ENCODE data around the gene ZNF215.
"Not testable (repeated sequence)": the region's sequence is repeated elsewhere in the genome, so short reads cannot be mapped to it uniquely, and the experiment has no call there.

ZNF215 gene

GRCh38 chr11:6962673-6963072 lies 36.4 kb downstream of the ZNF215 start:
- Histone ChIP-seq H3K27ac (replicated peaks) (no peak overlapping the region), H3K4me3 (replicated peaks; ENCODE audit: insufficient read depth, low read length) (no peak overlapping the region), H3K27me3 (ENCODE audit: insufficient read depth, poor library complexity, severe bottlenecking) (no peaks in the 10 kb centered on the region)
- TF ChIP-seq SPI1 (IDR thresholded peaks at IDR 0.05; ENCODE audit: borderline replicate concordance, low read depth) (no peak), REST (IDR thresholded peaks at IDR 0.05; ENCODE audit: insufficient replicate concordance, low read depth) (no peak), GABPA (IDR thresholded peaks at IDR 0.05; ENCODE audit: low read depth) (no peak), POLR2AphosphoS5 (IDR thresholded peaks at IDR 0.05; ENCODE audit: low read depth) (no peak), CTCF (IDR thresholded peaks at IDR 0.05; ENCODE audit: insufficient read depth, low read length) (no peak)
- no peak for DNase-seq (ENCODE audit: low read depth in 1 of 2, low spot score in 1 of 2)

GRCh38 chr11:6968816-6969215 lies 42.6 kb downstream of the ZNF215 start:
- Histone ChIP-seq H3K4me3 (replicated peaks; ENCODE audit: insufficient read depth, low read length) (no peak overlapping the region), H3K27me3 (ENCODE audit: insufficient read depth, poor library complexity, severe bottlenecking) (no peaks in the 10 kb centered on the region), H3K27ac (replicated peaks) (no peak overlapping the region)
- TF ChIP-seq SPI1 (IDR thresholded peaks at IDR 0.05; ENCODE audit: borderline replicate concordance, low read depth), result no peak
- no peak for TF ChIP-seq CTCF (IDR thresholded peaks at IDR 0.05; ENCODE audit: insufficient read depth, low read length)
- TF ChIP-seq POLR2AphosphoS5 (IDR thresholded peaks at IDR 0.05; ENCODE audit: low read depth), result no peak
- TF ChIP-seq GABPA (IDR thresholded peaks at IDR 0.05; ENCODE audit: low read depth), result no peak
- TF ChIP-seq REST (IDR thresholded peaks at IDR 0.05; ENCODE audit: insufficient replicate concordance, low read depth), result no peak
- DNase-seq (ENCODE audit: low read depth in 1 of 2, low spot score in 1 of 2), result no peak

- DNase-seq (ENCODE audit: low read depth in 1 of 2, low spot score in 1 of 2); H3K27me3 ChIP-seq (ENCODE audit: insufficient read depth, poor library complexity, severe bottlenecking); H3K4me3 ChIP-seq (replicated peaks; ENCODE audit: insufficient read depth, low read length); H3K27ac ChIP-seq (replicated peaks): not testable (repeated sequence)
These were observed 43.6 kb downstream of the ZNF215 start for GRCh38 chr11:6969854-6970253.

GRCh38 chr11:6979365-6979764 lies 53.1 kb downstream of the ZNF215 start:
- Histone ChIP-seq H3K4me3 (replicated peaks; ENCODE audit: insufficient read depth, low read length) (no peak overlapping the region), H3K27ac (replicated peaks) (no peak overlapping the region), H3K27me3 (ENCODE audit: insufficient read depth, poor library complexity, severe bottlenecking) (no peaks in the 10 kb centered on the region)
- TF ChIP-seq GABPA (IDR thresholded peaks at IDR 0.05; ENCODE audit: low read depth) (no peak), POLR2AphosphoS5 (IDR thresholded peaks at IDR 0.05; ENCODE audit: low read depth) (no peak), CTCF (IDR thresholded peaks at IDR 0.05; ENCODE audit: insufficient read depth, low read length) (no peak), SPI1 (IDR thresholded peaks at IDR 0.05; ENCODE audit: borderline replicate concordance, low read depth) (no peak), REST (IDR thresholded peaks at IDR 0.05; ENCODE audit: insufficient replicate concordance, low read depth) (no peak)
- DNase-seq (ENCODE audit: low read depth in 1 of 2, low spot score in 1 of 2), result no peak
